Lower leg skin (tissue), 4 donors: ENCODE measurements around the gene STK38L. TPM values are rescaled to one million over a fixed set of nuclear protein-coding genes. Genes with fewer than 3 reads are reported as not detected.

Experiments
- DNase-seq, 2 donors: peaks; one replicate each; pipeline ENCODE4 v3.0.0-alpha.2; 2019; ENCODE audit warnings: low spot score in 2 of 2
- H3K4me3 ChIP-seq: fragments of 200-600 bp; sonication (generic); 2 replicates; pipeline ENCODE4 v1.5.1; 2017; ENCODE audit warnings: mild to moderate bottlenecking, low read depth; ENCODE audit not compliant: poor library complexity, severe bottlenecking
- POLR2A ChIP-seq, 2 donors: fragments of 450-650 bp; IDR thresholded peaks; one replicate each; pipeline ENCODE4 v1.6.1; 2016 to 2017; ENCODE audit warnings: antibody characterized with exemption in 2 of 2, mild to moderate bottlenecking in 1 of 2, moderate library complexity in 1 of 2
- WGBS, 2 donors: methylation state at CpG; one replicate each; pipeline ENCODE4 v1.1.5; 2018; 5-methylcytosine and 5-hydroxymethylcytosine counted together
- intact Hi-C: fragments of 100-400 bp; cut with DNase I; formaldehyde crosslinking; loops from one replicate; pipeline ENCODE4 v1.15.0; 2023; ENCODE audit warnings: low total_unique reads
- total RNA-seq, 4 donors: library from RNA; depleted of rRNA; stranded (reverse); fragments of >200 nt; gene quantifications; one replicate each; pipeline ENCODE4 v1.1.0, GENCODE V29; 2016
- TF ChIP-seq, protein P1 (sequence below), 3 donors: fragments of 450-650 bp; IDR thresholded peaks; one replicate each; pipeline ENCODE4 v1.5.1; 2016; ENCODE audit warnings: antibody characterized with exemption in 3 of 3, mild to moderate bottlenecking in 3 of 3, moderate library complexity in 2 of 3

Gene STK38L
- total RNA-seq, 4 donors from 2014 or later: 19.1 to 39.2 (median 27.1) TPM

DNA sequence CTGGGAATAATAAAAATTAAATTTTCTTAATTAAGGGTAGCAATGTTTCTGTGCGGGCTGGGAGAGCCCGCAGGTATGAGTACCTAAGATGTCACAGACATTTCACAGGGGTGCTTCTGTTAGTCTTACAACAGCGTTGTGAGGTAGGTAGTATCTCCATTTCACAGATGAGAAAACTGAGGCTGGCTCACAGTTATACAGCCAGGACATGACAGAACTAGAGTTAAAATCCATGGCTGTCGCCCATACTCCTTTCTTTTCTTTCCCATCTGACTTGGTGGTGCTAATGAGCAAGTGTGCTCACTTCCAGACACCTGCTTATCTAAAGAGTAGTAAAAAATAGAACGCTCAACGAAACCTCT, 90.6 kb downstream of the STK38L start:
- intact Hi-C loops: no loop called here
- no peak overlapping the region for H3K4me3 ChIP-seq
- WGBS, 2 donors: 79 to 81% methylated on average over 6 of the region's 6 CpGs
- TF ChIP-seq, protein P1, sequence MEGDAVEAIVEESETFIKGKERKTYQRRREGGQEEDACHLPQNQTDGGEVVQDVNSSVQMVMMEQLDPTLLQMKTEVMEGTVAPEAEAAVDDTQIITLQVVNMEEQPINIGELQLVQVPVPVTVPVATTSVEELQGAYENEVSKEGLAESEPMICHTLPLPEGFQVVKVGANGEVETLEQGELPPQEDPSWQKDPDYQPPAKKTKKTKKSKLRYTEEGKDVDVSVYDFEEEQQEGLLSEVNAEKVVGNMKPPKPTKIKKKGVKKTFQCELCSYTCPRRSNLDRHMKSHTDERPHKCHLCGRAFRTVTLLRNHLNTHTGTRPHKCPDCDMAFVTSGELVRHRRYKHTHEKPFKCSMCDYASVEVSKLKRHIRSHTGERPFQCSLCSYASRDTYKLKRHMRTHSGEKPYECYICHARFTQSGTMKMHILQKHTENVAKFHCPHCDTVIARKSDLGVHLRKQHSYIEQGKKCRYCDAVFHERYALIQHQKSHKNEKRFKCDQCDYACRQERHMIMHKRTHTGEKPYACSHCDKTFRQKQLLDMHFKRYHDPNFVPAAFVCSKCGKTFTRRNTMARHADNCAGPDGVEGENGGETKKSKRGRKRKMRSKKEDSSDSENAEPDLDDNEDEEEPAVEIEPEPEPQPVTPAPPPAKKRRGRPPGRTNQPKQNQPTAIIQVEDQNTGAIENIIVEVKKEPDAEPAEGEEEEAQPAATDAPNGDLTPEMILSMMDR (IDR thresholded peaks at IDR 0.05): no peak
- no peak for TF ChIP-seq POLR2A (IDR thresholded peaks at IDR 0.05)
- no peak for DNase-seq

DNA sequence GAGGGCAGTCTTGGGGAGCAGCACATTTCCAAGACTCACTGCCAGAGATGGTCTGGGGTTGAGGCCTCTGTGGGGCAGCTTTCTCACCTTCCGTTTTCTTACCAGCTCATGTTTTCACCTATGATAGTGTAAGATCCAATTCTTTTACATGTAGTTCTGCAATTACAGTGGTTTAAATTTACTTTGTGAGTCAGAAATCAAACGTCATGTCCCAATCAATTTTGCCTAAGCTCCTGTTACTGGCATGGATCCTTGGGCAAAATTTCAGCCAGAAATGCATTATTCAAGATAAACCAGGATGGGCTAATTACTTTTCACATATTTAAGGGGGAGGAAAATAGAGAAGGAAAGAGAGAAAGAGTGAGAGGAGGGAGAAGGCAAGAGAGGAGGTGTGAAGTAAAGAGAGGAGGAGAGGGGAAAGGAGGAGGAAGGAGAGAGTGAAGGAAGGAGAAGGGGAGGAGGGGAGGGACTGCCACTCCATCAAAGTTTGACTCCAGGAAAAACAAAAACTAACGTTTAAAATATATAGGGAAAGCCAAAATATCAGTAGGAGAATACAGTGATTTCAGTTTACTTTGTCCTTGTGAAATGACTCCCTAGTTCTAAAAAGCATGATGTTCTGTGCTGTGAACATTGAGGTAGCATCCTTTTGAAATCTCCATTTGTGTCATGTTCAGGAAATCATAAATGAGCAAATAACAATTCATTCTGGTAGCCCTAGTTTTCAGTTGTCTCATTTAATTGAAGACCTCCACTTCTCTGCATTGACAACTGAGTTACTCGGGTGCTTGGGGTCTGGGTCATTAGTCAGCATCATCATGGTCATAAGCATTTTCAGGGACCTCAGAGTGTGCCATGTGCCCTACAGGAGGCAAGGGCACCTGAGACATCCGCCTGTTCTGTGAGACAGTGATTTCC, 91.5 kb downstream of the STK38L start:
- DNase-seq: no peak
- intact Hi-C loops: no loop called here
- H3K4me3 ChIP-seq: no peak overlapping the region

DNA sequence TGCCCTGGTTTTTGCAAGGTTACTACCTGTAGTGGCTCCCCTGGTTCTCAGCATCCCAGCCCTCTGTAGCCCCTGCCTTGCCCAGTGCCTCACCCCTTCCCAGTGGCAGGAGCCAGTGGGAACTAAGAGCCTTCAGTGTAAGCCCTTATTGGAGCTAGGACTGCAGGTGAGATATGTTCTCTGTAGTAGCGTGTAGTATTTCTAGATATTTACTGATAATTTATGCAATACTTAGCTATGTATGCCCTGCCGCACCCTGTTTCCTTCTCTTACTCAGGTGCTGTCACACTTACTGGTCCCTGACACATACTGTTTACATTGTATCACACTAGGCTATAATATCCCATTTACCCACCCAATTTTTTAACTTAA, 92.2 kb downstream of the STK38L start:
- whole genome bisulfite sequencing, 2 donors: 75 to 78% methylated on average over 2 of the region's 2 CpGs
- H3K4me3 ChIP-seq: no peak overlapping the region
- TF ChIP-seq, protein P1 (IDR thresholded peaks at IDR 0.05): no peak
- TF ChIP-seq POLR2A (IDR thresholded peaks at IDR 0.05): no peak
- no peak for DNase-seq
- intact Hi-C loops: no loop called here

More for the DNA sequence above, 91.5 kb downstream of the STK38L start:
- TF ChIP-seq, protein P1 (IDR thresholded peaks at IDR 0.05): no peak
- TF ChIP-seq POLR2A (IDR thresholded peaks at IDR 0.05): no peak
- WGBS, 2 donors: 53 to 59% methylated on average over 5 of the region's 5 CpGs

DNA sequence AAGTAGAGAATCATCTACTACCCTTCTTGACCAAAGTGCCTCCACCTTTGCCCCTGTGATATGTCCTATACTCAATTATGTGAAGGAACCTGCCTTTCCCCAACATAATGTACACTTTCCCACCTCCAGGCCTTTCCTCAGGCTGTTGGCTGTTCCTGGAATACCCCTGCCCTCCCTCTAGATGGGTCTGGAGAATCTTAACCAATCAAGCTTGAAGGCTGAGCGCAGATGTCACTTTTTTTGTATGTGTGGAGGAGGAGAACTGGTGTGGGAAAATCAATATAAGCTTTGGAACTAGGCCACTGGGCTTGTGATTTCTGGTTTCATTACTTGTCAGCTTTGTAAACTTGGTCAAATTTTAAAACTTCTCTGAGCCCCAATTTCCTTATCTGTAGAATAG, 93.3 kb downstream of the STK38L start:
- intact Hi-C loops: no loop called here
- TF ChIP-seq, protein P1 (IDR thresholded peaks at IDR 0.05): no peak
- TF ChIP-seq POLR2A (IDR thresholded peaks at IDR 0.05): no peak
- WGBS, 2 donors: 92 to 100% methylated on average over 1 of the region's 1 CpG
- no peak overlapping the region for H3K4me3 ChIP-seq
- DNase-seq: no peak

DNA sequence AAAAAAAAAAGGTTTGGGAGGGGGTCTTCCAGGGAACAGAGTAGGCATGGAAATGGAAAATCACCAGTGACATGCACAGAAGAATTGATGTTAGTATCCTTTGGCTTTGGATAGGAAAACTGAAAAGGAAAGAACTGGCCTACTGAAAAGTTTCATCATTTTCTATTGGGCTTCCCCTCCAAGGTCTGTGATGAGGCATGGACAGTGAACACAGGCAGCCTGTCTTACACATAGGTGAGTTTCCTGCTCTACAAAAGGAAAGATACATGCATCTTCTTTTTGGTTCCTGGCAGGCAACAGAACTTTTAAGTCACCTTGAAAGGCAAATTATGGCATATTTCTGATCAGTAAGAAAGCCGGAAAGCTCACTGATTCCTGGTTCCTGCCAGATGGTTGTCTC, 94.4 kb downstream of the STK38L start:
- TF ChIP-seq, protein P1 (IDR thresholded peaks at IDR 0.05): no peak
- TF ChIP-seq POLR2A (IDR thresholded peaks at IDR 0.05): no peak
- no peak for DNase-seq
- intact Hi-C loops: no loop called here
- H3K4me3 ChIP-seq: no peak overlapping the region
- WGBS, 2 donors: 100% methylated on average over 1 of the region's 1 CpG
